Fibroblast of peridontal ligament (primary cell): ENCODE measurements around the gene ASXL3.

Source experiments
- DNase-seq: peaks from one replicate; pipeline ENCODE4 v3.0.0-alpha.2; 2010; ENCODE audit errors: extremely low read depth

Gene ASXL3

GRCh38 chr18:33660696-33661310 is 82.8 kb downstream of the ASXL3 start:
- no peak for DNase-seq

GRCh38 chr18:33664241-33664874 is 86.3 kb downstream of the ASXL3 start:
- no peak for DNase-seq

DNA sequence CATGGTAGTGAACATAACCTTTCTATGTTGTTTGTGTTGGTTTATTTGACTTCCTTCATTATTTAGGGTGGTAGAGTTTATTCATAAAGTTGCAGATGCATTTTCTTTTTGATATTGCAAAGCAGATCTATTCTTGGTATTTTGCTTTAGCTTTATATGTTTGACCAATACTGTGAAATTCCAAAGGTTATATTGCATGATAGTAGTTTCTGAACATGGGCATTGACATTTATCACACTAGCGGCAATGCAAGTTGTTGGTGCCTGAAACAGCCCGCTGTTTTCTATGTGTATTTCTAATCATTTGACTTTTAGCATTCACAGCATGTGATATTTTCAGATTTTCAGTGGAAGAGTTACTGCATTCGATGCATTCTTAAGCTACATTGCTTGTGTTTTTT is 87.2 kb downstream of the ASXL3 start:
- DNase-seq: no peak

- no peak for DNase-seq
These were observed 87.6 kb downstream of the ASXL3 start for GRCh38 chr18:33665641-33666040.

DNA sequence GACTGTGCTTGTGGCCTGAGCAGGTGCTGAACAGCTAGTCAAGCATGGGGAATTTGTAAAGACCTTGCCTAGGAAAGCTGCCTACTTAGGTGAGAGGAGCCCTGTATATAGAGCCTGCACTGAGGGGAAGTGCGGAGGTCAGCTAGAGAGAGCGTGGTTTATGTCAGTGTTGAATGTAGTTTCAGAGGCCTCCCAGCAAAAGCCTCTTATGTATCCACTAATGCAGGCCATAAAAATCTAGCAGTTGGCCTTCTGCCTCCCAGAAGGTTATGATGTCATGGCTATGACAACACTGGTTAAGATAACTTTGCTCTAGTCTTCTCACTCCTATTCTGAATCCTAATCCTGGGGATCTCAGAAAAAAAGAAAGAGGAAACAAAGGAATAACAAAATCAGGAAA is 88.9 kb downstream of the ASXL3 start:
- DNase-seq: no peak

DNA sequence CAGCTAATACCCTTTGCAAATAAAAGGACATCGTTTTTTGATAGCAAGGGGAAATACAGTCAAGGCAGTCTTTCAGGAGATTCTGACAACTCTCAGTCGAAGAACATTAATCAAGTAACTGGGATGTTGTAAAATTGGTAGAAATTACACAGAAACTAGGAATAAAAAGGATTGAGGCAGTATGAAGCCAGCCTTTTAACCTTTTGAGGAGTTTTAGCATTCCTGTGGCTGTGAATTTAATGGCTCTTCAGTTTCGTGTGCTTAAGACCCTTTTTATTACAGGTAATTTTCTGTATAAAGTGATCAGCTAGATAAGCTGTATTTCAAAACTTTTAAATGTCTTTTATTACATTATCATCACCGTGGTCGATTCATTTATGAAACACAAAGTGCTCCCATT is 91.6 kb downstream of the ASXL3 start:
- DNase-seq: no peak

DNA sequence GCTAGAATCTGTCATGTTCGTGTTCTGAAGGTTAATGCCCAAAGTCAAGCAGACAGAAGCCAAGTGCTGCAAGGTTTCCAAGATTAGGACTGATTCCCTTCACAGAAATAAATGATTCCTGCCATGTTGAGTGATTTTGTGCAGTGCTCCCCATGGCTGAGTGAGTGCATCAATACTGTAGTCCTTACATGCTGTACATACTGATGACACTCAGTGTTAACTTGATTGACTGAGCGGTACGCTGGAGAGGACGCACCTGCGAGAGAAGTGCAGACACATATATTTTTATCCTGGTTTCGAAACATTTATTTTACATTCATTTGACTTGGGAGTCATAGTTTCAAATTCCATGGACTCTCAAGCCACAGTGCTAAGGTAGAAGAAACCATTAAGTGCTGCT is 92.0 kb downstream of the ASXL3 start:
- no peak for DNase-seq

GRCh38 chr18:33673689-33674088 is 95.7 kb downstream of the ASXL3 start:
- DNase-seq: no peak

DNA sequence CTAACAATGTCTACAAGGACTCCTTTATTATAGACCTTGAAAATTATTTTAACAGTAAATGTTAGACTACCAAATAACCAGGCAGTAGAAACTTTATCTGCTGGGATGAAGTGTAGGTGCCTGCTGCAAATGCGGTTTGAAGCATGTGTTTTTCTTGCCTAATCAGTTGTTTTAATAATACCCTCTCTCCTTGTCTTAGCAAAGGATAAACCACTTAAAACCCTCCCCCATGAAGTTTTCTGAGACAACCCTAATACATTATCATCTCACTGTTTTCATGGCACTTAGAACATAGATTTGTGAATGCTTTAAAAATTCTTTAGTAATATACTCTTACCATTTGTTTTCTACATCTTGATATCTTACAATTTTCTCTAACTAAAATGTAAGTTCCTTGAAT is 98.6 kb downstream of the ASXL3 start:
- no peak for DNase-seq

DNA sequence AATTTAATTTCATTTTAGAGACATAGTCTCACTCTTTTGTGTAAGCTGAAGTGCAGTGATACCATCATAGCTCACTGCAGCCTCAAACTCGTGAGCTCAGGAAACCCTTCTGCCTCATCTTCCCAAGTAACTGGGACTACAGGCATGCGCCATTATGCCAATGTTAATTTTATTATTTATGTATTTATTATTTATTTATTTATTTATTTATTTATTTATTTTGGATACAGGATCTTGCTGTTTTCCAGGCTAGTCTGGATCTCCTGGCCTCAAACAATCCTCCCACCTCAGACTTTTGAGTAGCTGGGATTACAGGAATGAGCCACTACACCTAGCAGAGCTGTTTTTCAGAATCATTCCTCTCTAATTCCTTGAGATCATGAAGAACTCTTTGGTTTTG is 99.9 kb downstream of the ASXL3 start:
- DNase-seq: no peak

DNA sequence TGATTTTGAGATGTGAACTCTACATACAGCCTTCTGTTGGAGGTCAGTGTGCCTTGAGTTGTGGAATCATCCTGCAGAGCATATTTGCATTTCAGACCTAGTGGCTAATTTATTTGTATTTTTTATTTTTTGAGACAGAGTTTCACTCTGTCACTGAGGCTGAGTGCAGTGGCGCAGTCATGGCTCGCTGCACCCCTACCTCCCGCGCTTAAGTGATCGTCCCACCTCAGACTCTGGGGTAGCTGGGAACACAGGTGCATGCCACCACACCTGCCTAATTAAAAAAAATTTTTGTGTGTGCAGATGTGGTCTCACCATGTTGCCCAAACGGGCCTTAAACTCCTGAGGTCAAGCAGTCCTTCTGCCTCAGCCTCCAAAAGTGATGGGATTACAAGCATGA is 104.4 kb downstream of the ASXL3 start:
- no peak for DNase-seq

- no peak for DNase-seq
These were observed 116.6 kb downstream of the ASXL3 start for GRCh38 chr18:33694593-33694992.

DNA sequence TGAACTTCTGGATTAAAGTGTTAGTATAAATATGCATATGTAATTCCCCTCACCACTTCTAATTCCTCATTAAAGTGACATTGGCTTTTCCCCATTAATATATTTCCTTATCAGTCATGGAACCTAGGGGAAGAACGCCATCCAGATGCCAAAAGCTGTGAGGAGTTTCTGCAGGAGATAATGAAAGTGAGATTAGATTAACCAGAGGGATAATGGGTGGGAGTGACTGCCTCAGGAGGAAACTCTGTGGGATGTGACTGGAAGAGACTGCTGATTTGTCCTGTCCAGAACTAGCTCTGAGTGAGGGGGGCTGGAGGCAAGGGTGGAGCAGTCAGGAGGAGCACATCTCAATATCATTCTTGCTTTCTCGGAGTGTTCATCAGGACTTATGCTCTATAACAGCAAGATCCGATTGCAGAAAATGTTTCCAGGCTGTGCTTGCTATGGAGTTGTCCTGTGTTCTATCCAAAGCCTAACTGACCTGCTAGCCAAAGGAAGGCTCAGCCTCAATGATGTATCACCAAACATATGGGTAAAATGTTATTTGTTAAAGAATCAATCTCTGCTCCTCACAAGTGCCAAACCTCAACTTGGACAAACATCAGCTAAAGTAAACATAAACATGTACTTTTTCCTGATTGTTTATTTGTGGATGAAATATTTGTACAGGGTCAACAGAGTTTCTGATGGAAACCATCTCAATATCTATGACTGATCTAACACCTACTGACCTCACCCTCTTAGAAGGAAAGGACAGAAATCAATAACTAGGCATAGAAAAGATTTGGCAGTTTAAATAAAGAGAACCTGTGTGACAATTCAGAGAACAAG is 118.5 kb downstream of the ASXL3 start:
- no peak for DNase-seq

GRCh38 chr18:33697498-33697897 is 119.5 kb downstream of the ASXL3 start:
- DNase-seq: no peak

- DNase-seq: no peak
These were observed 121.4 kb downstream of the ASXL3 start for GRCh38 chr18:33699372-33699771.

- no peak for DNase-seq
These were observed 122.5 kb downstream of the ASXL3 start for GRCh38 chr18:33700513-33700976.

- no peak for DNase-seq
These were observed 124.6 kb downstream of the ASXL3 start for GRCh38 chr18:33702625-33703024.

- DNase-seq: no peak
These were observed 128.4 kb downstream of the ASXL3 start for GRCh38 chr18:33706391-33706790.

GRCh38 chr18:33708876-33709275 is 130.9 kb downstream of the ASXL3 start:
- DNase-seq: no peak

- DNase-seq: no peak
These were observed 132.2 kb downstream of the ASXL3 start for GRCh38 chr18:33710269-33710668.

DNA sequence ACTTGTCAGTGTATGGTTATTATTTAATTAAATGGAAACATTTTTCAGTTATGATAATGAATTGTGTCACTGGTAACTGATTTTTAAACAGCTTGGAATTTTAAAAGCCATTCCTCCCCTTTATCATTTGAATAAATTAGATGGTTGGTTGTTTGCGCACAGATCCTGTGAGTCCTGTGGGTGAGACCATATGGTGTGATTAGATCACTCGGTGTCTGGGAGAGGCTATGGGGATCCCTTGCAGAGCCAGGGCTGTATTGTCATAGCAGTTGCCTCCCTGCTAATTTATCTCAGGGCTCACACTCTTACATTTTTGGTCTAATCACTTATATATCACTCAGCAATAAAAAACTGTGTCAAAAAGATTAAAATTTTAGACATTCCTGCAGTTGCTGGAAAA is 133.5 kb downstream of the ASXL3 start:
- no peak for DNase-seq

GRCh38 chr18:33712719-33713118 is 134.7 kb downstream of the ASXL3 start:
- no peak for DNase-seq
